AG10803 (cell line): ENCODE results near the gene ANGPT4.

Experiments
- DNase-seq: peaks from one replicate; pipeline ENCODE4 v3.0.0; 2010; ENCODE audit warnings: low read depth
- H3K4me3 ChIP-seq: 2 replicates; pipeline ENCODE4 v1.5.1; 2011; ENCODE audit warnings: mild to moderate bottlenecking, low read length, control low read depth
- TF ChIP-seq, protein P1 (sequence below): conservative IDR thresholded peaks from 2 replicates; pipeline ENCODE4 v1.5.1; 2011; ENCODE audit warnings: mild to moderate bottlenecking, low read length, control low read depth, inconsistent platforms

The ANGPT4 gene

DNA sequence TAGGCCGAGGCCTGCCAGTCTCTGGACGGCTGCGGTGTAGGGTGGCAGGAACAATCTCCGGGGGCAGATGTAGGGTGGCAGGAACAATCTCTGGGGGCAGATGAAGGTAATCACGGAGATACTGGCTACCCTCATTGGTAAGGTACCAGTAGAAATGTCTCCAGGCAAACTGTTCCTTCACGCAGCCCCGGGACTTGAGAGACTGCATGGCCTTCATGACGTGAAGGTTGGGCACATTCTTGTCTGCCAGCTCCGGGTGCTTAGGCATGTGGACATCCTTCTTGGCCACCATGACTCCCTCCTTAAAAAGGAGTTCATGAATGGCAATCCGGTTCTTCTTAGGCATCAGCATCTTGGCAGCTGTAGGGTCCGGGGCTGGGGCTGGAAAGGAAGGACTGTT lies 76.5 kb downstream of the ANGPT4 start:
- TF ChIP-seq, protein P1, sequence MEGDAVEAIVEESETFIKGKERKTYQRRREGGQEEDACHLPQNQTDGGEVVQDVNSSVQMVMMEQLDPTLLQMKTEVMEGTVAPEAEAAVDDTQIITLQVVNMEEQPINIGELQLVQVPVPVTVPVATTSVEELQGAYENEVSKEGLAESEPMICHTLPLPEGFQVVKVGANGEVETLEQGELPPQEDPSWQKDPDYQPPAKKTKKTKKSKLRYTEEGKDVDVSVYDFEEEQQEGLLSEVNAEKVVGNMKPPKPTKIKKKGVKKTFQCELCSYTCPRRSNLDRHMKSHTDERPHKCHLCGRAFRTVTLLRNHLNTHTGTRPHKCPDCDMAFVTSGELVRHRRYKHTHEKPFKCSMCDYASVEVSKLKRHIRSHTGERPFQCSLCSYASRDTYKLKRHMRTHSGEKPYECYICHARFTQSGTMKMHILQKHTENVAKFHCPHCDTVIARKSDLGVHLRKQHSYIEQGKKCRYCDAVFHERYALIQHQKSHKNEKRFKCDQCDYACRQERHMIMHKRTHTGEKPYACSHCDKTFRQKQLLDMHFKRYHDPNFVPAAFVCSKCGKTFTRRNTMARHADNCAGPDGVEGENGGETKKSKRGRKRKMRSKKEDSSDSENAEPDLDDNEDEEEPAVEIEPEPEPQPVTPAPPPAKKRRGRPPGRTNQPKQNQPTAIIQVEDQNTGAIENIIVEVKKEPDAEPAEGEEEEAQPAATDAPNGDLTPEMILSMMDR, result no peak

DNA sequence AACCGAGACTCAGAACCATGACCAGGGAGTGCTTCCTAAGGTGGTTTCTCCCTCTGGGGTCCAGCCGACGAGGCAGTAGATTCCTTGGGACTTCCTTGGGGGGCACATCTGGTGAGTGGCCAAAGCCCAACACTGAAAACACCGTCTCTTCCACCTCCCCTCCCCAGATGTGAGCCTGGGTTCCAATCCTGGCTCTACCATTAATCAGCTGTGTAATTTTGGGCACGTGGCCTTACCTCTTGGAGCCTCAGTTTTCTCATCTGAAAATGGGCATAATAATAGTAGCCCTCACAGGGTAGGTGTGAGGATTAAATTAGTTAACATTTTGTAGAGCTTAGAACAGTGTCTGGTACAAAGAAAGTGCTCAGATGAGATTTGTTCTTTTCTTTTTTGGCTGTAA lies 77.1 kb downstream of the ANGPT4 start:
- no peak for DNase-seq
- TF ChIP-seq, protein P1, result no peak
- no peak overlapping the region for H3K4me3 ChIP-seq

More for the DNA sequence above, 76.5 kb downstream of the ANGPT4 start:
- no peak overlapping the region for H3K4me3 ChIP-seq
- no peak for DNase-seq

DNA sequence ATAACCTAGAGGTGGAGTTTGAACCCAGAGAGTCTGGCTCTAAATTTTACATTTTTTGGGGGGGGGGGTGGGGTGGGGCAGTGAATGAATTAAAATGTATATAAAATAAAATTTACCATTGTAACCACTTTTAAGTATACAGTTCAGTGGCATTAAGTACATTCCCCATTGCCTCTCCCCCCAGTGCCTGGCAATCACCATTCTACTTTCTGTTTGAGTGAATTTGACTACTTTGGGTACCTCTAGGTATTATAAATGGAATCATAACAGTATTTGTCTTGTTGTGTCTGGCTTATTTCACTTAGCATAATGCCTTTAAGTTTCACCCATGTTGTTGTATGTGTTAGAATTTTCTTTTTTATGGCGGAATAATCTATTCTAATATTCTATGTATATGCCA lies 79.9 kb downstream of the ANGPT4 start:
- H3K4me3 ChIP-seq, result no peak overlapping the region
- DNase-seq, result no peak
- TF ChIP-seq, protein P1, result no peak

DNA sequence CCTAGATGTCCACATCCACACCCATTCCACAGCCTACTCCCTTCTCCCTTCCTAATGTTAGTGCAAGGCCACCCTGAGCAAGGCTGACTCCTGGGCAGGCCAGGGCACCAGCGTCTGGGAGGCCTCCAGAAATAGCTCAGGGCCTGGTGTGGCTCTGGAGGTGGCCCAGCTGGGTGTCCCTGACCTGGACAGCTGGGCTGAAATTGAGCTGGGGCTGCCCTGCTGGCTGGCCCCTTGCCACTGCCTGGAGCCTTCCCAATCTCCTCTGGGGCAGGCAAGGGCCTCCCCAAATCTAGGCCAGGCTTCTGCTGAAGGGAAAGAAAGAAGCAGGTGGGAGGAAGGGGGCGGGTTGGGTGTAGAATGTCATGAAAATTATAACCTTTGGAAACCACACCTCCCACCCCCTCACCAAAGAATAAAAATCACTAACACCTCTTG lies 80.5 kb downstream of the ANGPT4 start:
- no peak for DNase-seq
- TF ChIP-seq, protein P1, result no peak
- H3K4me3 ChIP-seq, result no peak overlapping the region

DNA sequence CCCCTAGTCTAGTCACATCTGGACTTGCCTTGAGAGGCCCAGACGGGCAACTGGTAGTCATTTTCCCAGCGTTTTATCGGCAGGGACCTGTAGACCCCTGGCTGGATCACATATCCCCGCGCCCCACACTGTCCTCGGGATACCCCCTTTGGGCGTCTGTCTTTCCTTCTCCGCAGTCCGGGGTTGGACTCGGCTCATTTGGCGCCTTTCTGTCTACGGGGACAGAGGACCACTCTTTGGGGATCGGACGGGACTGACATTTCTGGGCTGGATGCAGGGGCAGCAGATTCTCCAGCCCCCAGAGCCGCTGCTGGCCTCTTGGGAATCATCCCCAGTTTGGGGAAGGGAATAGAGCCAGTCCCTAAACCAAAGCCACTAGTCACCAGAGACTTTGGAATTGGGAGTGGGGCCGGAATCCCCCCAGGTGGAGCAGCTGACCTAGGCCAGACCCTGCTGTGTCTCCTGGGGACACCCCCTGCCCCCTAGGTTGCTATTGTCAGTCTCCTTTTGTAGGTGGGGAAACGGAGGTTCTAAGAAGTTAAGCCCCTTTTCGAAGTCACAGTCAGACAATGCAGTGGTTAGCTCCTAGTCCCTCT lies 81.9 kb downstream of the ANGPT4 start:
- no peak for DNase-seq
- H3K4me3 ChIP-seq, result peak overlapping the region; percentile 83
- TF ChIP-seq, protein P1, result no peak

DNA sequence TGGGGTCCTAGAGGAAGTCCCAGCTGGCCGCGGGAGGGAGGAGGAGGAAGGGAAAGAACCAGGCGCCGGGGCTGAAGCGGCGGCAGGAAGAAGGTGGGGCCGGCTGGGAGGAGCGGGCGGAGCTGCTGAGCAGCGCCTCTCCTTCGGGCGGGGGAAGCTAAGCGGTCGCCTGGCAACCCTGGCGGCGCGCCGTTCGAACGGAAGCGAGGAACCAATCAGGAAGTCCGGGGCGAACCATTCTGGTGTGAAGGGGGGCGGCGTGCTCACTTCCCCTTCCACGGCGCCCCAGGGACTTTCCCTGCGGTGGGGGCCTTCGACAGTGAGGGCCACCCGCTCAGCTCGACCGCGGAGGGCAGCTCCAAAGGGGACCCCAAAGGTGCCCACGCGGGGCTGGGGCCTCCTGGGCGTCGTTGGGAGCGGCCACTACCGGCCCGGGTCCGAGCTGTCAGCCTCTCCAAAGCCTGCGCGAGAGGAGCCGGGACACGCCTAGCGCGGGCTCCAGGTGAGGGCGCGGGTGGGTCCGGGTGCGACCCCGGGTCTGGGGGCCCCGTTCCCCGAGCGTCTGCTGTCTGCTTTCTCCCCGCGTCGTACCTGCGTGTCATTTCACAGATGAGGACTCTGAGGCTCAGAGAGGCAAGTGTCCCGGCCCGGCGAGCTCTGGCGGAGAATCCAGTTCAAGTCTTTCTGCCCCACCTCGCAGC lies 82.5 kb downstream of the ANGPT4 start, which contains the start of gene FAM110A:
TSS of gene FAM110A (plus strand) at position 266 of the 701 bp plus-strand sequence. CDS start 11,090 bp downstream, outside the sequence.
- TF ChIP-seq, protein P1, result no peak
- peak; percentile 94 for DNase-seq
- H3K4me3 ChIP-seq, result peak within 1 kb of the TSS; percentile 83

DNA sequence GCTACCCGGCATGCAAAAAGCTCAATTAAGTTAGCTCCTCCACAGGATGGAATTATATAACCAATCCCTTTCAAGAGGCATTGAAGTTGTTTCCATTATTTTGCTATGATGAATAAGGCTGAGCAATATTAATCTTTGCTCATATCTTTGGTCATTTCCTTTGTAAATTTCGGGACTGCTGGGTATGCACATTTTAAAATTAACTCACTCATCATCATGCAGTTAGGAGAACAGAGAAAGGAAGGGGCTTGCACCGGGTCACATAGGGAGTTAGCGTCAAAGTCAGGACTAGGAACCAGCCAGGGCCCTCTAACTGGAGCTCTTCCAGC lies 83.0 kb downstream of the ANGPT4 start:
- TF ChIP-seq, protein P1, result no peak
- DNase-seq, result no peak
- H3K4me3 ChIP-seq, result peak overlapping the region; percentile 65
